ENCODE data around the gene UBE3C.
"Not testable (repeated sequence)": the region's sequence is repeated elsewhere in the genome, so short reads cannot be mapped to it uniquely, and the experiment has no call there.

UBE3C gene

DNA sequence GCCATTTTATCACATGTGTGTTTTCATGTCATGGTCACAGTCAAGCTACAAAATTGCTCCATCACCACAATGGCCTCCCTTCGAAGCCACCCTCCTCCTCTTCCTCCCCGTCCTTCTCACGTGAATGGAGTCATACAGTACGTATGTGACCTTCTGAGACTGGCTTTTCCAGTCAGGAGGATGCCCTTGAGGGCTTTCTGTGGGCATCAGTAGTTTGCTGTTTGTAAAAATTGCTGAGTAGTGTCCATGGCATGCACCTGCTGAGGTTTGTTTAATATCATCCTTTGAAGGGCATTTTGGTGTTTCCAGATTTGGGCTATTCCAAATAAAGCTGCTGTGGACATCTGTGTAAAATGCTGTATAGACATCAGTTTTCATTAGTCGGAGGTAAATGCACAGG lies 5.9 kb upstream of the UBE3C start:
- no peak for DNase-seq

- no peak for DNase-seq
Observed at GRCh38 chr7:157133304-157133703, 5.4 kb upstream of the UBE3C start.

DNA sequence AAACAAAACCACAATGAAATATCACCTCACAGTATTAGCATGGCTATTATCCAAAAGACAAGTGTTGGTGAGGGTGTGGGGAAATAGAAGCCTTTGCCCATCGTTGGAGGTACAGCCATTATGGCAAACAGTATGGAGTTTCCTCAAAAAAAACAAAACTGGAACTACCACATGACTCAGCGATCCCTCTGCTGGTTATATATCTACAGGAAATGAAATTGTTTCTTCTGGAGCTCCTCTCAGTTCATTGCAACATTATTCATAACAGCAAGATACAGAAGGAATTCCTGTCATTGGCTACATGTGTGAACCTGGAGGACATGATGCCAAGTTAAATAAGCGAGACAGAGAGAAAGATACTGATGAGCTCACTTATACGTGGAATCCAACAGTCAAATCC lies 2.4 kb upstream of the UBE3C start:
- no peak for DNase-seq

GRCh38 chr7:157138101-157138423 lies 664 bp upstream of the UBE3C start:
- DNase-seq, result no peak

DNA sequence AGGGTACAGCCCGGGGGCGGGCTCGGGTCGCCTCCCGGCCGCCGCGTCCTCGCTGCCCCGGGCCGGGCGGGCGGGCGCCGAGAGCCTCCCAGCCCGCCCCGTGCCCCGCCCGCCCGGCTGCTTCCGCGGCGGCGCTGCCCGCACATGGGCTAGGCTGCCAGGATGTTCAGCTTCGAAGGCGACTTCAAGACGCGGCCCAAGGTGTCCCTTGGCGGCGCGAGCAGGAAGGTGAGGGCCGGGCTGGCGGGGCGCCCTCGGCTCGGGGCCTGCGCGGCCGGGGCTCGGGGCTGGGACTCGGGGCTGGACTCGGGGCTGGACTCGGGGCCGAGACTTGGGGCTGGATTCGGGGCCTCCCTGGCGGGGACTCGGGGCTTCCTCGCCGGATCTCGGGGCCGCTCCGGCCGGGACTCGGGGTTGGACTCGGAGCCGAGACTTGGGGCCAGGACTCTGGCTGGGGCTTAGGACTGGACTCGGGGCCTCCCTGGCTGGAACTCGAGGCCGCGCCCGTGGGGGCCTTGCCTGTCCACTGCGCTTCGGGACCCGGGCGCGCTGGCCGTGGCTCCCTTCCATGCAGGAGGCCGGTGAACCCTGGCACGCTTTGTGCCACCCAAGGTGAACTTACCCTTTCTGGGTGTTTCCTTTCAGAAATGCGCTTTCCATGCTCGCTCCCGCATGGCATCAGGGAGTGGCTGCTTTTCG lies 534 bp downstream of the UBE3C start:
- peak in 1 of 2 experiments; percentile 45 for DNase-seq

GRCh38 chr7:157139810-157140510 lies 1.2 kb downstream of the UBE3C start:
- DNase-seq, result no peak

DNA sequence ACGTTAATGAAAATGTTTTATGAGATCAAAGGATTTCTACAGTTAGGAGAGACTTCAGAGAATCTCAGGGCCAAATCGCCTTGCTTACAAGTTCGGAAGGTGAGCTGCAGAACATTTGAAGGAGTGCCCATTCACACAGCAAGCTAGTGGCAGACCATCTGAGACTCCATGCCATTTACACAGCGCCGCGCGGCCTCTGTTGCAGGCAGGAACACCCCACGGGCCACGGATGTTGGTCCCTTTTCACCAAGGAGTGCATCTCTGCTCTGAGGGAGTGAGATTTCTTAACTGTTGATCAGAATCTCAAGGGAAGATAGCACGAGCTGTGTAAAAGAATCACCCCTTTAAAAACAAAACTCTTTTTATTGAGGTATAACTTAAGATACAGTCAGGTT lies 1.8 kb downstream of the UBE3C start:
- no peak for DNase-seq

GRCh38 chr7:157141525-157142060 lies 2.9 kb downstream of the UBE3C start:
- DNase-seq, result no peak

DNA sequence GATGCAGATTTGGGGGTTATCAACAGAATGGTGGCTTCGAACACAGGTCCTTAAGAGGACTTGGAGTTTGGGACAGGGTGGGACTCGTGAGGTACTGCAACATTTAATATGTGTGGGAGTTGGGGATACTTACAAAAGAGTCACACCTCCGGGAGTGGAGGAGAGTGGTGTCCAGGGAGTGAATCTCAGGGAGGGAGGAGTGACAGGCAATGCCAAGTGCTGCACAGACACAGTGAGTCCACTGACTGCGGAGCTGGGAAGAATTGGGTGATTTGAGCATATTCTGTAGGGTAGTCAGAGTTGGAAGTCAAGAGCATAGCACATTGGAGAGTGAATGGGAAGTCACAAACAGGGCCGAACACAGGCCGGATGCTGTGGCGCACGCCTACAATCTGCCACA lies 5.1 kb downstream of the UBE3C start:
- DNase-seq, result no peak

DNA sequence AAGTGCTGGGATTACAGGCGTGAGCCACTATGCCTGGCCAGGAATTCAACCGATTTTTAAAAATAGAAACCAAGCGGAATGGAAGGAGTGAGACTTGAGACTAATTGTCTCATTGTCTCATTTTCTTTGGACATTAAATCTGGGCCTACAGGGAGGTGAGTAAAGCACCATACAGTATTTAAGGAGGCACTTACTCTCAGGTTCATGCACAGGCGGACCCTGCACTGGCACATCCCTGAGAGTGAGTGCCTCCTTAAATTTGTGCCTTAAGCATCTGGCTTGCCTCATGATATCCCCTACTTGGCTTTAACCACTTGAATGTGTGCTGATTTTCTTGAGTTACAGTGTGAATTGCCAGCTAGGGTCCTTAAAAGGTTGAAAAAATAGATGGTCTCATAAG lies 10.6 kb downstream of the UBE3C start:
- no peak for DNase-seq

DNA sequence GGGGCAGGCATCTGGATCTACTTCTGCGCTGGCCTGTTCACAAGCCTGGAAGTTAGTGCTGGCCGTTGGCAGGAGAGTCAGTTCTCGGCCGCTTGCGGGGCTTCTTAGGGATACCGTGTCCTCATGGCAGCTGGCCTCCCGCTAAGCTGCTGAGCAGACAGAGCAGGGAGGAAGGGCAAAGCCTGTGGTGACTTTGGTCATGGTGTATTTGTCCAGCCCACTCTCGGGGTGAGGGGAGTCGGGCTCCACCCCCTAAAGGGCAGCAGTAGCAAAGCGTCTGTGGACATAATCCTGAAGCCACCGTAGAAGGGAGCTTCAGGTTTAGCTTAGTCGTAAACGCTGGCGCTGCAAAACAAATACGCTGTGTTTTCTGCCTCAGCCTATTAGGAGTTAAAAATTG lies 12.2 kb downstream of the UBE3C start:
- no peak for DNase-seq

- DNase-seq, result no peak
Observed at GRCh38 chr7:157151626-157152339, 13.1 kb downstream of the UBE3C start.

DNA sequence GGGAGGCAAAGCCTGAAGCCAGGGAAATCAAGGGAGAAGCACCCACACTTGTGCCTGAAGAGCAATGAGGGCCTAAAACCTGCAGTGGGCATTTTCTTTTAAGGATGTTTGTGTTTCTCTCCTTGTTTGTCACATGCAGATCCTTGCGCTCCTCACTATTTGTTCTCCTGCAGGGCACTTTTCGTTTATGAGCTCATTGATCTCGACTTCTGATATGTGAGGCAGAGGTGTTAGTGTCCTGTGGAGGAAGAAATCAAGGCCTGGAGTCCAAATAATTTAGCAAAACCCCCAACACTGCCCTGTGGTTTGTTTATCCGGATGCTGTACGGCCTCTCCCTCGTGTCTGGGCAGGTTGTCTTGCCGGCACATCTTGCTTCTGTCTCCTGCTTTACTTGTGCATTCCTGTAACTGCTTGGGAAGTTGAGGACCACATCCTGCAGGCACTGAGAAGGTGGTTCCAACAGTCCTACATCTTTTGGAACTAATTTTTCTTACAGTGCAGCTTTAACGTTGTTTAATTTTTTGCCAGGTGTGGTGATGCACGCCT lies 13.7 kb downstream of the UBE3C start:
- DNase-seq, result no peak

DNA sequence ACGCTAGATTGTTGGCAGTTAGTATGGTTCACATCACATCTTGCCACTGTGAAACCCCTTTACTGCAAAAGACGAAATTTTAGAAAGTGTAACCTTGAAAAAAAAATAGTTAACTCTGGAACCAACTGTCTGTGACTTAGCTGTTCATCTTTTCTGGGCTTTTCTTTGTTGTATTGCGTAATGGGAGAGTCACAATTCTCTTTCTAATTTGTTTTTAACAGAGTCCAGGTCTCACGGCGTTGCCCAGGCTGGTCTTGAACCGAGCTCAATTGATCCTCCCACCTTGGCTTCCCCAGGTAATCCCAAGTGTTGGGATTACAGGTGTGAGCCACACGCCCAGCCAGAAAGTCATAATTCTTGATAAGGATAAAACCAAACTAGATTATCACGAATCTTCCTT lies 14.5 kb downstream of the UBE3C start:
- DNase-seq, result no peak

GRCh38 chr7:157155959-157156358 lies 17.2 kb downstream of the UBE3C start:
- no peak for DNase-seq

GRCh38 chr7:157158400-157158799 lies 19.7 kb downstream of the UBE3C start:
- DNase-seq, result peak in 1 of 2 experiments; percentile 24

GRCh38 chr7:157159537-157159936 lies 20.8 kb downstream of the UBE3C start:
- not testable (repeated sequence) for DNase-seq

- DNase-seq, result no peak
Observed at GRCh38 chr7:157160433-157160832, 21.7 kb downstream of the UBE3C start.

GRCh38 chr7:157165987-157166386 lies 27.3 kb downstream of the UBE3C start:
- no peak for DNase-seq

- DNase-seq, result no peak
Observed at GRCh38 chr7:157168571-157168970, 29.8 kb downstream of the UBE3C start.

- DNase-seq, result no peak
Observed at GRCh38 chr7:157176771-157177170, 38.0 kb downstream of the UBE3C start.

DNA sequence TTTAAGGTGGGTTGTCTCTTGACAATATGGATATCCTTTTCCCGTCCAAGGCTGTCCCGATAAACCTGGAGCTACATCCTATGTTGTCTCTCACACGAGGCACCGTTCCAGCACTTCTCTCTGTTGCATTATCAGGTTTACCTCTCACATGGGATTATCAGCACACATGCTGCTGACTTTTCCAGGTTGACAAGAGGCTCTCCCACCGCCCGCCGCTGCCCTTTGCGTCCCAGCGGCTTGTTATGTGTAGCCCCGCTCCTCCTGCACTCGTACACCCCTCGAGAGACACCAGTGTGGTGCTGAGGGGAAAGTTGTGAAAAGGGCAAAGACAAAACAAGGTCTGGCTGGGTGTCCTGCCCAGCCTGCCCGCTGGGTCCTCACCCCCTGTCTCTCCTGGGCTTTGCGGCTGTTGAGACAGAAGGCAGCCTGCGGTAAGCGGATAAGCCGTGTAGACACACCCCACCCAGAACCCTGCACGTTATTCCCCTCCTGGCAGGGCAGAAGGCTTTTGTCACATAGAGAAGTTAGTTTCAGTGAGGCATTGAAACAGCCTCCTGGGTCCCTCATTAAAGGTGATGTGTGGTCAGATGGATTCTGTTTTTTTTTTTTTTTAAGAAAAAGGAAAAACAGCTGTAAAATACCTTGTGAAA lies 38.7 kb downstream of the UBE3C start:
- no peak for DNase-seq

GRCh38 chr7:157177983-157178381 lies 39.3 kb downstream of the UBE3C start:
- DNase-seq, result no peak
